ENCODE data around the gene SNED1.

Gene SNED1

GRCh38 chr2:241125626-241126025 is 127.2 kb downstream of the SNED1 start:
- no peak for DNase-seq
- Histone ChIP-seq H3K27me3 (ENCODE audit: insufficient read depth, low read length, poor library complexity) (no peaks in the 10 kb centered on the region), H2AK5ac (ENCODE audit: low read length) (no peak overlapping the region), H3K56ac (ENCODE audit: low read length) (no peak overlapping the region), H2BK120ac (ENCODE audit: low read depth, low read length) (no peak overlapping the region), H3K9ac (ENCODE audit: low read length) (no peak overlapping the region), H3K18ac (ENCODE audit: low read length) (no peak overlapping the region), H3K27ac (ENCODE audit: low read depth, low read length) (no peak overlapping the region), H3K23ac (ENCODE audit: low read length) (no peak overlapping the region), H4K5ac (ENCODE audit: low read length) (no peak overlapping the region), H4K8ac (ENCODE audit: low read depth, low read length) (no peak overlapping the region), H3K4me3 (ENCODE audit: low read length) (no peak overlapping the region), H3K79me1 (ENCODE audit: low read length) (no peaks in the 10 kb centered on the region), H3K4ac (ENCODE audit: low read depth, low read length) (no peak overlapping the region), H3K79me2 (ENCODE audit: control insufficient read depth, insufficient read depth, low read length) (no peaks in the 10 kb centered on the region), H3K36me3 (ENCODE audit: control insufficient read depth, insufficient read depth, low read length) (peaks cover 4% of the 10 kb centered on the region), H2BK15ac (replicated peaks; ENCODE audit: low read depth) (no peak overlapping the region), H2BK5ac (ENCODE audit: low read length) (no peak overlapping the region), H3K4me2 (ENCODE audit: low read length) (no peak overlapping the region), H3K4me1 (ENCODE audit: control insufficient read depth, low read depth, low read length) (no peaks in the 10 kb centered on the region)
- WGBS (ENCODE audit: extremely low coverage, insufficient coverage, low lambda C conversion rate) = no CpG with 5 or more reads among the region's 13 CpGs

DNA sequence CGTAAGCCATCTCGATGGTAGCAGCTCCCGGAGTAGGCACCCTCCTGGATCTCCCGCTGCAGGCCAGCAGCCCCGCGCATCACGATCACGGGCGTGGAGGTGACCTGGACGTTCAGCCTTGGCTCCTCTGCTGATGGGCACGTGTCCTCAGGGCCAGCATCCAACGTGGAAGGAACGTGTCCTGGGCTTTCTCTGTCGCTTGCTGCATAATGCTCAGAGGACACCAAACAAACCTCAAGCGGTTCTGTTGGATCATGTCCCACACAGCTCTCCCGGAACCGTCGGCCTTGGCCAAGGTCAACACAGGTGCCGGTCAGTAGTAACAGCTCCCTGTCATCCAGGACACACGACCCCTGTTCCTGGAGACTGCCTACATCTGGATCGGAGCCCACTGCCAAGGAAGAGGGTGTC is 127.8 kb downstream of the SNED1 start:
- no peaks in the 10 kb centered on the region for H3K4me1 ChIP-seq (ENCODE audit: control insufficient read depth, low read depth, low read length)
- H3K9ac ChIP-seq (ENCODE audit: low read length) = no peak overlapping the region
- no peak overlapping the region for H2BK5ac ChIP-seq (ENCODE audit: low read length)
- no peak overlapping the region for H2AK5ac ChIP-seq (ENCODE audit: low read length)
- peaks cover 4% of the 10 kb centered on the region for H3K36me3 ChIP-seq (ENCODE audit: control insufficient read depth, insufficient read depth, low read length)
- no peak overlapping the region for H3K4me2 ChIP-seq (ENCODE audit: low read length)
- H3K79me1 ChIP-seq (ENCODE audit: low read length) = no peaks in the 10 kb centered on the region
- H3K23ac ChIP-seq (ENCODE audit: low read length) = no peak overlapping the region
- no peak overlapping the region for H2BK15ac ChIP-seq (replicated peaks; ENCODE audit: low read depth)
- no CpG with 5 or more reads among the region's 21 CpGs for WGBS (ENCODE audit: extremely low coverage, insufficient coverage, low lambda C conversion rate)
- no peak overlapping the region for H3K18ac ChIP-seq (ENCODE audit: low read length)
- no peaks in the 10 kb centered on the region for H3K27me3 ChIP-seq (ENCODE audit: insufficient read depth, low read length, poor library complexity)
- H3K4ac ChIP-seq (ENCODE audit: low read depth, low read length) = no peak overlapping the region
- no peak overlapping the region for H3K27ac ChIP-seq (ENCODE audit: low read depth, low read length)
- H4K5ac ChIP-seq (ENCODE audit: low read length) = no peak overlapping the region
- no peak overlapping the region for H4K8ac ChIP-seq (ENCODE audit: low read depth, low read length)
- H3K79me2 ChIP-seq (ENCODE audit: control insufficient read depth, insufficient read depth, low read length) = no peaks in the 10 kb centered on the region
- H3K4me3 ChIP-seq (ENCODE audit: low read length) = no peak overlapping the region
- no peak for DNase-seq
- H3K56ac ChIP-seq (ENCODE audit: low read length) = no peak overlapping the region
- no peak overlapping the region for H2BK120ac ChIP-seq (ENCODE audit: low read depth, low read length)

DNA sequence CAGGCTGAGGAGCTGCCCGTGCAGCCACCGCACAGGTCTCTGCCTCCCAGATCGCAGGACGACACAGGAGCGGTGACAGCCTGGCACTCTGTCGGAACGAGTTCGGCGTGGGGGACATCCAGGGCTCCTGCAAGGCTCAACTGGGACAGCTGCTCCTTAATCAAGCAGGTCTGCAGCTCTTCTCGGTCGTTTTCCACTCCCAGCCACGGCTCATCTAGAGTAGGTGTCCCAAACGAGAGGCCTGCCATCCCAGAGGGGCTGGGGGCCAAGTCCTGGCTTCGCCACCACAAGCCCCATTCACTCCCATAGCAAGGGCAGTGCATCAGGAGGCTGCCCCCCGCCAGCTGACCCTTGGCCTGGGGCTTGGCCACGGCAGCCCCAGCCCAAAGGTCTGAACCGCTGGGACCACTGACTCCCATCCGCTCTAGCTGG is 128.4 kb downstream of the SNED1 start:
- no peaks in the 10 kb centered on the region for H3K4me1 ChIP-seq (ENCODE audit: control insufficient read depth, low read depth, low read length)
- H4K8ac ChIP-seq (ENCODE audit: low read depth, low read length) = no peak overlapping the region
- no peak overlapping the region for H3K18ac ChIP-seq (ENCODE audit: low read length)
- WGBS (ENCODE audit: extremely low coverage, insufficient coverage, low lambda C conversion rate) = no CpG with 5 or more reads among the region's 18 CpGs
- no peaks in the 10 kb centered on the region for H3K79me1 ChIP-seq (ENCODE audit: low read length)
- no peak overlapping the region for H3K4ac ChIP-seq (ENCODE audit: low read depth, low read length)
- H3K79me2 ChIP-seq (ENCODE audit: control insufficient read depth, insufficient read depth, low read length) = no peaks in the 10 kb centered on the region
- no peak overlapping the region for H2AK5ac ChIP-seq (ENCODE audit: low read length)
- peaks cover 4% of the 10 kb centered on the region for H3K36me3 ChIP-seq (ENCODE audit: control insufficient read depth, insufficient read depth, low read length)
- no peak overlapping the region for H3K4me3 ChIP-seq (ENCODE audit: low read length)
- H3K9ac ChIP-seq (ENCODE audit: low read length) = no peak overlapping the region
- no peak overlapping the region for H2BK120ac ChIP-seq (ENCODE audit: low read depth, low read length)
- H3K4me2 ChIP-seq (ENCODE audit: low read length) = no peak overlapping the region
- no peak overlapping the region for H3K23ac ChIP-seq (ENCODE audit: low read length)
- H2BK15ac ChIP-seq (replicated peaks; ENCODE audit: low read depth) = no peak overlapping the region
- no peaks in the 10 kb centered on the region for H3K27me3 ChIP-seq (ENCODE audit: insufficient read depth, low read length, poor library complexity)
- H3K27ac ChIP-seq (ENCODE audit: low read depth, low read length) = no peak overlapping the region
- no peak for DNase-seq
- no peak overlapping the region for H2BK5ac ChIP-seq (ENCODE audit: low read length)
- no peak overlapping the region for H4K5ac ChIP-seq (ENCODE audit: low read length)
- H3K56ac ChIP-seq (ENCODE audit: low read length) = no peak overlapping the region

GRCh38 chr2:241128266-241128665 is 129.8 kb downstream of the SNED1 start:
- H3K27me3 ChIP-seq (ENCODE audit: insufficient read depth, low read length, poor library complexity) = no peaks in the 10 kb centered on the region
- no peak for DNase-seq
- no peak overlapping the region for H2AK5ac ChIP-seq (ENCODE audit: low read length)
- H3K36me3 ChIP-seq (ENCODE audit: control insufficient read depth, insufficient read depth, low read length) = peaks cover 1% of the 10 kb centered on the region
- H3K4me1 ChIP-seq (ENCODE audit: control insufficient read depth, low read depth, low read length) = no peaks in the 10 kb centered on the region
- no peak overlapping the region for H3K4ac ChIP-seq (ENCODE audit: low read depth, low read length)
- no peak overlapping the region for H3K9ac ChIP-seq (ENCODE audit: low read length)
- H2BK15ac ChIP-seq (replicated peaks; ENCODE audit: low read depth) = no peak overlapping the region
- no peak overlapping the region for H3K56ac ChIP-seq (ENCODE audit: low read length)
- no peak overlapping the region for H4K5ac ChIP-seq (ENCODE audit: low read length)
- H3K23ac ChIP-seq (ENCODE audit: low read length) = no peak overlapping the region
- H3K27ac ChIP-seq (ENCODE audit: low read depth, low read length) = no peak overlapping the region
- H4K8ac ChIP-seq (ENCODE audit: low read depth, low read length) = no peak overlapping the region
- no peak overlapping the region for H3K4me3 ChIP-seq (ENCODE audit: low read length)
- no peak overlapping the region for H3K18ac ChIP-seq (ENCODE audit: low read length)
- no peaks in the 10 kb centered on the region for H3K79me1 ChIP-seq (ENCODE audit: low read length)
- no CpG with 5 or more reads among the region's 8 CpGs for WGBS (ENCODE audit: extremely low coverage, insufficient coverage, low lambda C conversion rate)
- H3K4me2 ChIP-seq (ENCODE audit: low read length) = no peak overlapping the region
- no peaks in the 10 kb centered on the region for H3K79me2 ChIP-seq (ENCODE audit: control insufficient read depth, insufficient read depth, low read length)
- H2BK5ac ChIP-seq (ENCODE audit: low read length) = no peak overlapping the region
- H2BK120ac ChIP-seq (ENCODE audit: low read depth, low read length) = no peak overlapping the region

DNA sequence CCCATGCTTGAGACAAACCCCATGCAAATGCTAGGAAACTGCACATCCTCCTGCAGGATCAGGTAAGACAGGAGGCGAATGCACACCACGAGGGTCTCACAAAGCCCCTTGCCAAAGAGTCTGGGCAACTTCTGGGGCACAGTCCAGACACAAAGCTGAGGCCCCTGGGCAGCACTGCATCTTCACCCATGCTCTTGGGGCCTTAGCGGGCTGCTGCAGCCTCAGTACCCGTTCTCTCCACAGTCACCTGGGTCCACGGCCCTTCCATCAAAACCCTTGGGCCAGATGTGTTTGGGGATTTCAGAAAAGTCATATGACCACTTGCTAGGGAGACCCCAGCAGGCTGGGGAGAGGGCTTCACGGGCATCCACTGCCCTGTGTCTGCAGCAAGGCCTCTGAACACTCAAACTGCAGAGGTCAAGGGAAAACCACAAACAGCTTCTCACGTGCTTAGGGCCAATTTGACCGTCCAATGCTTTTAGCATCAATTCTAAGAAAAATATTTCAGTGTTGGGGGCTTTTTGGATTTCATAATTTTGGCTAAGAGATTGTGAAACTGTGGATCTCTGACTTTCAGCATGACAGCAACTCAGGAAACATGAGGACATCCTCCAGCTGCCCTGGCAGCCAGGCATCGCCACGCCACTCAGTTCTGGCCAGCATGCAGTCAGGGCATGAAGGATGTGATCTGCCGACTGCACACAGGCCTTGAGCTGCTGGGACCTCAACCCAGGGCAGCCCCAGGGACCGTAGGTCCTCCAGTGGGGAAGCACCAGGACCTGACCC is 130.9 kb downstream of the SNED1 start:
- H3K27me3 ChIP-seq (ENCODE audit: insufficient read depth, low read length, poor library complexity) = no peaks in the 10 kb centered on the region
- H3K36me3 ChIP-seq (ENCODE audit: control insufficient read depth, insufficient read depth, low read length) = peaks cover 1% of the 10 kb centered on the region

DNA sequence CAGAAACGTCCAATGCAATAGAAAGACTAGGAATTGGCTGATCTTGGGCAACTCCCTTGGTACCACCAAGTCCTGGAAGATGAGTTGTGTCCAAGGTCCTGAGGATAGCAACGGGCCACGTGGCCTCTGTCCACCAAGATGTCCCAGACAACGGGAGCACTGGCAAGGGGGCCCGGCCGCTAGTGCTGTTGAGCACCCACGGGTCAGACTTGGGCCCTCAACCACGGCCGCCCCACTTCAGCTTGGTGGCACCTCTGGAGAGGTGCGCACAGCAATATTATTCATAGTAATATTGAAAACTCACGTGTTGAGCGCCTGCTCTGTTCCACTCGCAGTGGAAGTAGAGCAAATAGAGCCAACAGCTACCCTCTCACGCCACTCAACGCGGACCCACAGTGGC is 131.9 kb downstream of the SNED1 start:
- no peaks in the 10 kb centered on the region for H3K79me2 ChIP-seq (ENCODE audit: control insufficient read depth, insufficient read depth, low read length)
- H3K18ac ChIP-seq (ENCODE audit: low read length) = no peak overlapping the region
- H3K4me2 ChIP-seq (ENCODE audit: low read length) = no peak overlapping the region
- no peaks in the 10 kb centered on the region for H3K79me1 ChIP-seq (ENCODE audit: low read length)
- H3K36me3 ChIP-seq (ENCODE audit: control insufficient read depth, insufficient read depth, low read length) = peaks cover 3% of the 10 kb centered on the region
- no peak overlapping the region for H2BK5ac ChIP-seq (ENCODE audit: low read length)
- H3K27ac ChIP-seq (ENCODE audit: low read depth, low read length) = no peak overlapping the region
- H3K9ac ChIP-seq (ENCODE audit: low read length) = no peak overlapping the region
- WGBS (ENCODE audit: extremely low coverage, insufficient coverage, low lambda C conversion rate) = no CpG with 5 or more reads among the region's 16 CpGs
- H3K4me1 ChIP-seq (ENCODE audit: control insufficient read depth, low read depth, low read length) = no peaks in the 10 kb centered on the region
- no peak overlapping the region for H4K5ac ChIP-seq (ENCODE audit: low read length)
- no peak overlapping the region for H2BK120ac ChIP-seq (ENCODE audit: low read depth, low read length)
- H2BK15ac ChIP-seq (replicated peaks; ENCODE audit: low read depth) = no peak overlapping the region
- H3K23ac ChIP-seq (ENCODE audit: low read length) = no peak overlapping the region
- no peak for DNase-seq
- no peak overlapping the region for H4K8ac ChIP-seq (ENCODE audit: low read depth, low read length)
- H3K27me3 ChIP-seq (ENCODE audit: insufficient read depth, low read length, poor library complexity) = no peaks in the 10 kb centered on the region
- H3K4me3 ChIP-seq (ENCODE audit: low read length) = no peak overlapping the region
- H3K56ac ChIP-seq (ENCODE audit: low read length) = no peak overlapping the region
- no peak overlapping the region for H2AK5ac ChIP-seq (ENCODE audit: low read length)
- H3K4ac ChIP-seq (ENCODE audit: low read depth, low read length) = no peak overlapping the region

More for the DNA sequence above, 130.9 kb downstream of the SNED1 start:
- H3K4me2 ChIP-seq (ENCODE audit: low read length) = no peak overlapping the region
- no peaks in the 10 kb centered on the region for H3K79me2 ChIP-seq (ENCODE audit: control insufficient read depth, insufficient read depth, low read length)
- no peak overlapping the region for H3K23ac ChIP-seq (ENCODE audit: low read length)
- no peak overlapping the region for H4K8ac ChIP-seq (ENCODE audit: low read depth, low read length)
- no peak overlapping the region for H4K5ac ChIP-seq (ENCODE audit: low read length)
- no peak overlapping the region for H3K56ac ChIP-seq (ENCODE audit: low read length)
- DNase-seq = no peak
- H3K79me1 ChIP-seq (ENCODE audit: low read length) = no peaks in the 10 kb centered on the region
- H3K9ac ChIP-seq (ENCODE audit: low read length) = no peak overlapping the region
- H3K4ac ChIP-seq (ENCODE audit: low read depth, low read length) = no peak overlapping the region
- H3K18ac ChIP-seq (ENCODE audit: low read length) = no peak overlapping the region
- H2BK5ac ChIP-seq (ENCODE audit: low read length) = no peak overlapping the region
- H2AK5ac ChIP-seq (ENCODE audit: low read length) = no peak overlapping the region
- H2BK120ac ChIP-seq (ENCODE audit: low read depth, low read length) = no peak overlapping the region
- no peak overlapping the region for H3K4me3 ChIP-seq (ENCODE audit: low read length)
- no CpG with 5 or more reads among the region's 12 CpGs for WGBS (ENCODE audit: extremely low coverage, insufficient coverage, low lambda C conversion rate)
- no peak overlapping the region for H3K27ac ChIP-seq (ENCODE audit: low read depth, low read length)
- no peaks in the 10 kb centered on the region for H3K4me1 ChIP-seq (ENCODE audit: control insufficient read depth, low read depth, low read length)
- no peak overlapping the region for H2BK15ac ChIP-seq (replicated peaks; ENCODE audit: low read depth)
